H1 (cell line): Measurements from ENCODE around the gene OSGEPL1. TPM values are rescaled to one million over a fixed set of nuclear protein-coding genes. Genes with fewer than 3 reads are reported as not detected.

Experiments used
- GTF2F1 ChIP-seq: IDR thresholded peaks from 2 replicates; pipeline ENCODE4 v1.6.1; 2012; ENCODE audit warnings: low read depth, low read length, improper control_type of control experiment, borderline replicate concordance
- JUN ChIP-seq: IDR thresholded peaks from 2 replicates; pipeline ENCODE4 v1.6.1; 2011; ENCODE audit warnings: low read depth, mild to moderate bottlenecking, improper control_type of control experiment, low read length
- KDM5A ChIP-seq: fragments of 200-600 bp; IDR thresholded peaks from 2 replicates; pipeline ENCODE4 v1.7.1; 2012; ENCODE audit warnings: mild to moderate bottlenecking, low read length, inconsistent platforms, mixed read lengths
- NRF1 ChIP-seq: IDR thresholded peaks from 2 replicates; pipeline ENCODE4 v1.6.1; 2011; ENCODE audit warnings: mild to moderate bottlenecking, low read depth, low read length, improper control_type of control experiment
- PHF8 ChIP-seq: fragments of 200-600 bp; sonication (generic); conservative IDR thresholded peaks from 2 replicates; pipeline ENCODE4 v1.7.1; 2012; ENCODE audit warnings: low read depth, mild to moderate bottlenecking, inconsistent platforms, low read length, moderate library complexity
- YY1 ChIP-seq: IDR thresholded peaks from 2 replicates; pipeline ENCODE4 v1.6.1; 2011; ENCODE audit warnings: low read depth, mild to moderate bottlenecking, low read length
- polyA plus RNA-seq, 7 experiments: library from polyadenylated mRNA; depleted of rRNA in 3 of 7; stranded (reverse) in 5 of 7; unstranded in 2 of 7; fragments of >200 nt in 5 of 7; fragments of 200-250 nt in 2 of 7; gene quantifications; 1 replicate in 5 of 7; 2 replicates in 1 of 7; 4 replicates in 1 of 7; pipeline versions ENCODE4 v1.2.1 to v1.2.3, GENCODE V29; 2011 to 2013; ENCODE audit warnings: missing spikeins in 2 of 7, mixed read lengths in 2 of 7
- total RNA-seq: library from RNA; stranded (reverse); fragmentation: NEBNext Ultra II Directional; extraction: Animal tissue kit (Norgen Biotek cat#: 25700); gene quantifications from 2 replicates; pipeline ENCODE4 v1.2.1, GENCODE V29; 2021
- TF ChIP-seq, protein P1 (sequence below): fragments of 300-600 bp; sonication (generic); IDR thresholded peaks from 2 replicates; pipeline ENCODE4 v1.7.1; 2012; ENCODE audit warnings: low read length, moderate library complexity, mild to moderate bottlenecking, inconsistent platforms; ENCODE audit not compliant: insufficient replicate concordance

Gene OSGEPL1
- total and polyA plus RNA-seq, 2 of the 8 experiments (the other 6 are each of a cell fraction or from before 2014, with no cell fraction given), result 7.1 to 15.7 TPM

DNA sequence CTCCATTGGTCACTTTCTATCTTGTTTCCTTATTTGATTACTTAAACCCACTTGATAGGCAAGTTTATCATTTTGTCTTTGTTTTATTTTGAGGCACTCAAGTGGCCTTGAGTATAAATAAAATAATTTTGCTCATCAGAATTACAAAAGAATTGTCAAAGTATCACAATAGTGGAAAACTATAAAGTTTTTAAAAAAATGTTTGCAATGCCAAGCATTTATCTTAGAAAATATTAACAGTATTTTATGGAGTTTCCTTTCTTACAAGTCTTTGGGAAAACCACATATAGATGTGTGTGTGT, 36.4 kb upstream of the OSGEPL1 start (continued):
- TF ChIP-seq, protein P1, sequence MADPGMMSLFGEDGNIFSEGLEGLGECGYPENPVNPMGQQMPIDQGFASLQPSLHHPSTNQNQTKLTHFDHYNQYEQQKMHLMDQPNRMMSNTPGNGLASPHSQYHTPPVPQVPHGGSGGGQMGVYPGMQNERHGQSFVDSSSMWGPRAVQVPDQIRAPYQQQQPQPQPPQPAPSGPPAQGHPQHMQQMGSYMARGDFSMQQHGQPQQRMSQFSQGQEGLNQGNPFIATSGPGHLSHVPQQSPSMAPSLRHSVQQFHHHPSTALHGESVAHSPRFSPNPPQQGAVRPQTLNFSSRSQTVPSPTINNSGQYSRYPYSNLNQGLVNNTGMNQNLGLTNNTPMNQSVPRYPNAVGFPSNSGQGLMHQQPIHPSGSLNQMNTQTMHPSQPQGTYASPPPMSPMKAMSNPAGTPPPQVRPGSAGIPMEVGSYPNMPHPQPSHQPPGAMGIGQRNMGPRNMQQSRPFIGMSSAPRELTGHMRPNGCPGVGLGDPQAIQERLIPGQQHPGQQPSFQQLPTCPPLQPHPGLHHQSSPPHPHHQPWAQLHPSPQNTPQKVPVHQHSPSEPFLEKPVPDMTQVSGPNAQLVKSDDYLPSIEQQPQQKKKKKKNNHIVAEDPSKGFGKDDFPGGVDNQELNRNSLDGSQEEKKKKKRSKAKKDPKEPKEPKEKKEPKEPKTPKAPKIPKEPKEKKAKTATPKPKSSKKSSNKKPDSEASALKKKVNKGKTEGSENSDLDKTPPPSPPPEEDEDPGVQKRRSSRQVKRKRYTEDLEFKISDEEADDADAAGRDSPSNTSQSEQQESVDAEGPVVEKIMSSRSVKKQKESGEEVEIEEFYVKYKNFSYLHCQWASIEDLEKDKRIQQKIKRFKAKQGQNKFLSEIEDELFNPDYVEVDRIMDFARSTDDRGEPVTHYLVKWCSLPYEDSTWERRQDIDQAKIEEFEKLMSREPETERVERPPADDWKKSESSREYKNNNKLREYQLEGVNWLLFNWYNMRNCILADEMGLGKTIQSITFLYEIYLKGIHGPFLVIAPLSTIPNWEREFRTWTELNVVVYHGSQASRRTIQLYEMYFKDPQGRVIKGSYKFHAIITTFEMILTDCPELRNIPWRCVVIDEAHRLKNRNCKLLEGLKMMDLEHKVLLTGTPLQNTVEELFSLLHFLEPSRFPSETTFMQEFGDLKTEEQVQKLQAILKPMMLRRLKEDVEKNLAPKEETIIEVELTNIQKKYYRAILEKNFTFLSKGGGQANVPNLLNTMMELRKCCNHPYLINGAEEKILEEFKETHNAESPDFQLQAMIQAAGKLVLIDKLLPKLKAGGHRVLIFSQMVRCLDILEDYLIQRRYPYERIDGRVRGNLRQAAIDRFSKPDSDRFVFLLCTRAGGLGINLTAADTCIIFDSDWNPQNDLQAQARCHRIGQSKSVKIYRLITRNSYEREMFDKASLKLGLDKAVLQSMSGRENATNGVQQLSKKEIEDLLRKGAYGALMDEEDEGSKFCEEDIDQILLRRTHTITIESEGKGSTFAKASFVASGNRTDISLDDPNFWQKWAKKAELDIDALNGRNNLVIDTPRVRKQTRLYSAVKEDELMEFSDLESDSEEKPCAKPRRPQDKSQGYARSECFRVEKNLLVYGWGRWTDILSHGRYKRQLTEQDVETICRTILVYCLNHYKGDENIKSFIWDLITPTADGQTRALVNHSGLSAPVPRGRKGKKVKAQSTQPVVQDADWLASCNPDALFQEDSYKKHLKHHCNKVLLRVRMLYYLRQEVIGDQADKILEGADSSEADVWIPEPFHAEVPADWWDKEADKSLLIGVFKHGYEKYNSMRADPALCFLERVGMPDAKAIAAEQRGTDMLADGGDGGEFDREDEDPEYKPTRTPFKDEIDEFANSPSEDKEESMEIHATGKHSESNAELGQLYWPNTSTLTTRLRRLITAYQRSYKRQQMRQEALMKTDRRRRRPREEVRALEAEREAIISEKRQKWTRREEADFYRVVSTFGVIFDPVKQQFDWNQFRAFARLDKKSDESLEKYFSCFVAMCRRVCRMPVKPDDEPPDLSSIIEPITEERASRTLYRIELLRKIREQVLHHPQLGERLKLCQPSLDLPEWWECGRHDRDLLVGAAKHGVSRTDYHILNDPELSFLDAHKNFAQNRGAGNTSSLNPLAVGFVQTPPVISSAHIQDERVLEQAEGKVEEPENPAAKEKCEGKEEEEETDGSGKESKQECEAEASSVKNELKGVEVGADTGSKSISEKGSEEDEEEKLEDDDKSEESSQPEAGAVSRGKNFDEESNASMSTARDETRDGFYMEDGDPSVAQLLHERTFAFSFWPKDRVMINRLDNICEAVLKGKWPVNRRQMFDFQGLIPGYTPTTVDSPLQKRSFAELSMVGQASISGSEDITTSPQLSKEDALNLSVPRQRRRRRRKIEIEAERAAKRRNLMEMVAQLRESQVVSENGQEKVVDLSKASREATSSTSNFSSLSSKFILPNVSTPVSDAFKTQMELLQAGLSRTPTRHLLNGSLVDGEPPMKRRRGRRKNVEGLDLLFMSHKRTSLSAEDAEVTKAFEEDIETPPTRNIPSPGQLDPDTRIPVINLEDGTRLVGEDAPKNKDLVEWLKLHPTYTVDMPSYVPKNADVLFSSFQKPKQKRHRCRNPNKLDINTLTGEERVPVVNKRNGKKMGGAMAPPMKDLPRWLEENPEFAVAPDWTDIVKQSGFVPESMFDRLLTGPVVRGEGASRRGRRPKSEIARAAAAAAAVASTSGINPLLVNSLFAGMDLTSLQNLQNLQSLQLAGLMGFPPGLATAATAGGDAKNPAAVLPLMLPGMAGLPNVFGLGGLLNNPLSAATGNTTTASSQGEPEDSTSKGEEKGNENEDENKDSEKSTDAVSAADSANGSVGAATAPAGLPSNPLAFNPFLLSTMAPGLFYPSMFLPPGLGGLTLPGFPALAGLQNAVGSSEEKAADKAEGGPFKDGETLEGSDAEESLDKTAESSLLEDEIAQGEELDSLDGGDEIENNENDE, result no peak
- TF ChIP-seq PHF8 (no peak), KDM5A (no peak), GTF2F1 (no peak), NRF1 (no peak), YY1 (no peak), JUN (no peak)
